Measurements from ENCODE around the gene THPO.
A peak's percentile ranks its signal among the peaks of the same experiment; 100 is the strongest.

Gene THPO

GRCh38 chr3:184377882-184378445 is at the start of gene THPO:
Gene THPO (minus strand): TSS chr3:184378207. CDS start chr3:184376259, 1,948 bp downstream.
- H3K4me3 ChIP-seq (replicated peaks; ENCODE audit: low read depth, low read length), result no peak within 1 kb of the TSS
- no peak for DNase-seq (ENCODE audit: low read depth)
- no peak for TF ChIP-seq CTCF (IDR thresholded peaks at IDR 0.05; ENCODE audit: low read length, missing control alignments)

- TF ChIP-seq CTCF (IDR thresholded peaks at IDR 0.05; ENCODE audit: low read length, missing control alignments), result no peak
- no peak overlapping the region for H3K4me3 ChIP-seq (replicated peaks; ENCODE audit: low read depth, low read length)
- DNase-seq (ENCODE audit: low read depth), result no peak
These were observed 48.7 kb upstream of the THPO start for GRCh38 chr3:184426691-184427141.

GRCh38 chr3:184423561-184423960 is 45.6 kb upstream of the THPO start:
- DNase-seq (ENCODE audit: low read depth), result no peak
- no peak for TF ChIP-seq CTCF (IDR thresholded peaks at IDR 0.05; ENCODE audit: low read length, missing control alignments)
- H3K4me3 ChIP-seq (replicated peaks; ENCODE audit: low read depth, low read length), result no peak overlapping the region

- H3K4me3 ChIP-seq (replicated peaks; ENCODE audit: low read depth, low read length), result no peak overlapping the region
- no peak for TF ChIP-seq CTCF (IDR thresholded peaks at IDR 0.05; ENCODE audit: low read length, missing control alignments)
- DNase-seq (ENCODE audit: low read depth), result no peak
These were observed 41.2 kb upstream of the THPO start for GRCh38 chr3:184419171-184419570.

- peak; percentile 98 for TF ChIP-seq CTCF (IDR thresholded peaks at IDR 0.05; ENCODE audit: low read length, missing control alignments)
- no peak overlapping the region for H3K4me3 ChIP-seq (replicated peaks; ENCODE audit: low read depth, low read length)
- peak; percentile 72 for DNase-seq (ENCODE audit: low read depth)
These were observed 39.8 kb upstream of the THPO start for GRCh38 chr3:184417619-184418327.

- no peak for TF ChIP-seq CTCF (IDR thresholded peaks at IDR 0.05; ENCODE audit: low read length, missing control alignments)
- no peak overlapping the region for H3K4me3 ChIP-seq (replicated peaks; ENCODE audit: low read depth, low read length)
- DNase-seq (ENCODE audit: low read depth), result no peak
These were observed 37.1 kb upstream of the THPO start for GRCh38 chr3:184415203-184415490.
